Measurements from ENCODE around the gene CBX3.
"Not testable (repeated sequence)": the region's sequence is repeated elsewhere in the genome, so short reads cannot be mapped to it uniquely, and the experiment has no call there.

Gene CBX3

GRCh38 chr7:26189697-26190096 lies 11.8 kb upstream of the CBX3 start:
- Mint-ChIP-seq H3K4me3 (peak overlapping the region; percentile 55), H3K4me1 (peaks cover 97% of the 10 kb centered on the region), H3K9me3 (no peaks in the 10 kb centered on the region), H3K27ac (peak overlapping the region; percentile 86), H3K27me3 (no peaks in the 10 kb centered on the region), H3K36me3 (ENCODE audit: low read depth) (peaks cover 92% of the 10 kb centered on the region)
- ATAC-seq (no peak), DNase-seq (no peak)

- H3K9me3 Mint-ChIP-seq: no peaks in the 10 kb centered on the region
- H3K4me1 Mint-ChIP-seq: peaks cover 95% of the 10 kb centered on the region
- peak overlapping the region; percentile 86 for H3K27ac Mint-ChIP-seq
- H3K27me3 Mint-ChIP-seq: no peaks in the 10 kb centered on the region
- H3K4me3 Mint-ChIP-seq: peak overlapping the region; percentile 50
- ATAC-seq (no peak), DNase-seq (no peak)
- peaks cover 90% of the 10 kb centered on the region for H3K36me3 Mint-ChIP-seq (ENCODE audit: low read depth)
Observed at GRCh38 chr7:26190417-26190869, 11.1 kb upstream of the CBX3 start.

- Mint-ChIP-seq H3K36me3 (ENCODE audit: low read depth) (peaks cover 93% of the 10 kb centered on the region), H3K4me1 (peaks cover 97% of the 10 kb centered on the region), H3K4me3 (peak overlapping the region; percentile 99), H3K27me3 (no peaks in the 10 kb centered on the region), H3K27ac (peak overlapping the region; percentile 86), H3K9me3 (no peaks in the 10 kb centered on the region)
- ATAC-seq (no peak), DNase-seq (no peak)
Observed at GRCh38 chr7:26191233-26191973, 10.1 kb upstream of the CBX3 start.

- Mint-ChIP-seq H3K27me3 (no peaks in the 10 kb centered on the region), H3K9me3 (no peaks in the 10 kb centered on the region), H3K4me1 (peaks cover 97% of the 10 kb centered on the region), H3K36me3 (ENCODE audit: low read depth) (peaks cover 95% of the 10 kb centered on the region), H3K4me3 (peak overlapping the region; percentile 99), H3K27ac (peak overlapping the region; percentile 100)
- ATAC-seq: no peak
- DNase-seq: no peak
Observed at GRCh38 chr7:26191974-26192479, 9.5 kb upstream of the CBX3 start.

GRCh38 chr7:26192485-26193087 lies 9.0 kb upstream of the CBX3 start:
- Mint-ChIP-seq H3K9me3 (no peaks in the 10 kb centered on the region), H3K36me3 (ENCODE audit: low read depth) (peaks cover 97% of the 10 kb centered on the region), H3K27ac (peak overlapping the region; percentile 100), H3K27me3 (no peaks in the 10 kb centered on the region), H3K4me3 (peak overlapping the region; percentile 99), H3K4me1 (peaks cover 97% of the 10 kb centered on the region)
- DNase-seq (no peak), ATAC-seq (no peak)

- ATAC-seq (peak; percentile 10), DNase-seq (no peak)
Observed at GRCh38 chr7:26193432-26194207, 7.9 kb upstream of the CBX3 start.

GRCh38 chr7:26194764-26195163 lies 6.8 kb upstream of the CBX3 start:
- Mint-ChIP-seq H3K4me3 (peak overlapping the region; percentile 99), H3K36me3 (ENCODE audit: low read depth) (peaks cover 97% of the 10 kb centered on the region), H3K27ac (peak overlapping the region; percentile 100), H3K4me1 (peaks cover 82% of the 10 kb centered on the region)
- not testable (repeated sequence) for H3K9me3 Mint-ChIP-seq, ATAC-seq, DNase-seq, H3K27me3 Mint-ChIP-seq

More at GRCh38 chr7:26193432-26194207, 7.9 kb upstream of the CBX3 start:
- Mint-ChIP-seq H3K27ac (peak overlapping the region; percentile 100), H3K4me1 (peaks cover 90% of the 10 kb centered on the region), H3K9me3 (no peaks in the 10 kb centered on the region), H3K27me3 (no peaks in the 10 kb centered on the region), H3K36me3 (ENCODE audit: low read depth) (peaks cover 97% of the 10 kb centered on the region), H3K4me3 (peak overlapping the region; percentile 99)

GRCh38 chr7:26195182-26195581 lies 6.4 kb upstream of the CBX3 start:
- no peaks in the 10 kb centered on the region for H3K9me3 Mint-ChIP-seq
- ATAC-seq: no peak

GRCh38 chr7:26195867-26196657 lies 5.5 kb upstream of the CBX3 start:
- Mint-ChIP-seq H3K36me3 (ENCODE audit: low read depth) (peaks cover 94% of the 10 kb centered on the region), H3K27me3 (peaks cover 4% of the 10 kb centered on the region), H3K4me3 (peak overlapping the region; percentile 99), H3K4me1 (peaks cover 74% of the 10 kb centered on the region), H3K27ac (peak overlapping the region; percentile 100), H3K9me3 (no peaks in the 10 kb centered on the region)
- ATAC-seq: no peak
- DNase-seq: no peak

More at GRCh38 chr7:26195182-26195581, 6.4 kb upstream of the CBX3 start:
- peaks cover 97% of the 10 kb centered on the region for H3K36me3 Mint-ChIP-seq (ENCODE audit: low read depth)
- peaks cover 1% of the 10 kb centered on the region for H3K27me3 Mint-ChIP-seq
- peak overlapping the region; percentile 100 for H3K27ac Mint-ChIP-seq
- H3K4me1 Mint-ChIP-seq: peaks cover 80% of the 10 kb centered on the region
- peak overlapping the region; percentile 99 for H3K4me3 Mint-ChIP-seq
- DNase-seq: no peak

GRCh38 chr7:26197153-26198115 lies 4.1 kb upstream of the CBX3 start:
- Mint-ChIP-seq H3K9me3 (no peaks in the 10 kb centered on the region), H3K27ac (peak overlapping the region; percentile 100), H3K36me3 (ENCODE audit: low read depth) (peaks cover 83% of the 10 kb centered on the region), H3K27me3 (peaks cover 4% of the 10 kb centered on the region), H3K4me1 (peaks cover 61% of the 10 kb centered on the region), H3K4me3 (peak overlapping the region; percentile 99)
- no peak for DNase-seq
- no peak for ATAC-seq

- DNase-seq (no peak), ATAC-seq (no peak)
- H3K9me3 Mint-ChIP-seq: no peaks in the 10 kb centered on the region
- H3K4me1 Mint-ChIP-seq: peaks cover 53% of the 10 kb centered on the region
- peak overlapping the region; percentile 100 for H3K27ac Mint-ChIP-seq
- peaks cover 81% of the 10 kb centered on the region for H3K36me3 Mint-ChIP-seq (ENCODE audit: low read depth)
- peaks cover 4% of the 10 kb centered on the region for H3K27me3 Mint-ChIP-seq
- H3K4me3 Mint-ChIP-seq: peak overlapping the region; percentile 99
Observed at GRCh38 chr7:26198133-26198780, 3.3 kb upstream of the CBX3 start.

- Mint-ChIP-seq H3K4me3 (peak overlapping the region; percentile 99), H3K36me3 (ENCODE audit: low read depth) (peaks cover 81% of the 10 kb centered on the region), H3K27ac (peak overlapping the region; percentile 100), H3K9me3 (no peaks in the 10 kb centered on the region), H3K4me1 (peaks cover 51% of the 10 kb centered on the region), H3K27me3 (peaks cover 4% of the 10 kb centered on the region)
- ATAC-seq (no peak), DNase-seq (no peak)
Observed at GRCh38 chr7:26198781-26199169, 2.8 kb upstream of the CBX3 start.
